Measurements from ENCODE around the gene FAM222B.
"Not testable (repeated sequence)": the region's sequence is repeated elsewhere in the genome, so short reads cannot be mapped to it uniquely, and the experiment has no call there.

The FAM222B gene

GRCh38 chr17:28871056-28871579 lies 28.5 kb upstream of the FAM222B start:
- no peak for DNase-seq

GRCh38 chr17:28867276-28867675 lies 24.7 kb upstream of the FAM222B start:
- no peak for DNase-seq

- no peak for DNase-seq
Observed at GRCh38 chr17:28865946-28866752, 23.6 kb upstream of the FAM222B start.

GRCh38 chr17:28864991-28865849 lies 22.6 kb upstream of the FAM222B start:
- no peak for DNase-seq

GRCh38 chr17:28863953-28864352 lies 21.4 kb upstream of the FAM222B start:
- no peak for DNase-seq

GRCh38 chr17:28862561-28862960 lies 20.0 kb upstream of the FAM222B start:
- DNase-seq: no peak

GRCh38 chr17:28861393-28862203 lies 19.0 kb upstream of the FAM222B start:
- no peak for DNase-seq

GRCh38 chr17:28860363-28860808 lies 17.8 kb upstream of the FAM222B start:
- DNase-seq: no peak

- no peak for DNase-seq
Observed at GRCh38 chr17:28858801-28859355, 16.3 kb upstream of the FAM222B start.

- no peak for DNase-seq
Observed at GRCh38 chr17:28857905-28858800, 15.6 kb upstream of the FAM222B start.

GRCh38 chr17:28856028-28856574 lies 13.5 kb upstream of the FAM222B start:
- DNase-seq: no peak

- no peak for DNase-seq
Observed at GRCh38 chr17:28855336-28855679, 12.7 kb upstream of the FAM222B start.

GRCh38 chr17:28854457-28855335 lies 12.1 kb upstream of the FAM222B start, which contains the start of gene ERAL1:
TSS of gene ERAL1 (plus strand) at chr17:28855016. CDS start at chr17:28855035, 19 bp downstream.
- peak; percentile 53 for DNase-seq

GRCh38 chr17:28853295-28853694 lies 10.7 kb upstream of the FAM222B start:
- DNase-seq: no peak

GRCh38 chr17:28849281-28849680 lies 6.7 kb upstream of the FAM222B start:
- no peak for DNase-seq

GRCh38 chr17:28848667-28849066 lies 6.1 kb upstream of the FAM222B start:
- DNase-seq: not testable (repeated sequence)

GRCh38 chr17:28846699-28847098 lies 4.1 kb upstream of the FAM222B start:
- not testable (repeated sequence) for DNase-seq

- no peak for DNase-seq
Observed at GRCh38 chr17:28846231-28846630, 3.6 kb upstream of the FAM222B start.

GRCh38 chr17:28843816-28844148 lies 1.2 kb upstream of the FAM222B start:
- DNase-seq: no peak

GRCh38 chr17:28841901-28842281 lies 699 bp downstream of the FAM222B start:
- no peak for DNase-seq
